A549 (cell line): ENCODE data around the gene HCAR2.
"Not testable (repeated sequence)": the region's sequence is repeated elsewhere in the genome, so short reads cannot be mapped to it uniquely, and the experiment has no call there.

ENCODE experiments used
- HEYL ChIP-seq: fragments of 250-450 bp; sonication (Bioruptor Pico); IDR thresholded peaks from 2 replicates; pipeline ENCODE4 v1.8.0; 2021; ENCODE audit warnings: mild to moderate bottlenecking, moderate library complexity
- MAFK ChIP-seq: fragments of 450-650 bp; IDR thresholded peaks from 2 replicates; pipeline ENCODE4 v1.6.1; 2014; ENCODE audit not compliant: partially characterized antibody
- SMC3 ChIP-seq: fragments of >200 bp; sonication (Bioruptor Twin); formaldehyde crosslinking; IDR thresholded peaks from 3 replicates; pipeline ENCODE4 v1.6.1; 2018; ENCODE audit warnings: inconsistent platforms
- TF ChIP-seq, protein P1 (sequence below): fragments of >200 bp; sonication (Bioruptor Twin); formaldehyde crosslinking; IDR thresholded peaks from 3 replicates; pipeline ENCODE4 v1.5.1; 2016
- TF ChIP-seq, protein P2 (sequence below): fragments of 150-350 bp; IDR thresholded peaks from 2 replicates; pipeline ENCODE4 v1.6.1; 2014; ENCODE audit warnings: low read depth, mild to moderate bottlenecking, low read length

DNA sequence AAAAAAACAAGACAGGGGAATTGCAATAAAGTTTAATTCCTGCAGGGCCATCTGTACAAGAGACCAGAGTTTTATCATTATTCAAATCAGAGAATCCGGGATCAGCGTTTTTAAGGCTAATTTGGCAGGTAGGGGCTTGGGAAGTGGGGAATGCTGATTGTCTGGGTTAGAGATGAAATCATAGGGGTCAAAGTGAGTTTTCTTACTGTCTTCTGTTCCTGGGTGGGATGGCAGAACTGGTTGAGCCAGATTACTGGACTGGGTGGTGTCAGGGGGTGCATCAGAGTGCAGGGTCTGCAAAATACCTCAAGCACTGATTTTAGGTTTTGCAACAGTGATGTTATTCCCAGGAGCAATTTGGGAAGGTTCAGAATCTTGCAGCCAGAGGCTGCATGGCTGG lies 7.2 kb upstream of the HCAR2 start:
- TF ChIP-seq, protein P1, sequence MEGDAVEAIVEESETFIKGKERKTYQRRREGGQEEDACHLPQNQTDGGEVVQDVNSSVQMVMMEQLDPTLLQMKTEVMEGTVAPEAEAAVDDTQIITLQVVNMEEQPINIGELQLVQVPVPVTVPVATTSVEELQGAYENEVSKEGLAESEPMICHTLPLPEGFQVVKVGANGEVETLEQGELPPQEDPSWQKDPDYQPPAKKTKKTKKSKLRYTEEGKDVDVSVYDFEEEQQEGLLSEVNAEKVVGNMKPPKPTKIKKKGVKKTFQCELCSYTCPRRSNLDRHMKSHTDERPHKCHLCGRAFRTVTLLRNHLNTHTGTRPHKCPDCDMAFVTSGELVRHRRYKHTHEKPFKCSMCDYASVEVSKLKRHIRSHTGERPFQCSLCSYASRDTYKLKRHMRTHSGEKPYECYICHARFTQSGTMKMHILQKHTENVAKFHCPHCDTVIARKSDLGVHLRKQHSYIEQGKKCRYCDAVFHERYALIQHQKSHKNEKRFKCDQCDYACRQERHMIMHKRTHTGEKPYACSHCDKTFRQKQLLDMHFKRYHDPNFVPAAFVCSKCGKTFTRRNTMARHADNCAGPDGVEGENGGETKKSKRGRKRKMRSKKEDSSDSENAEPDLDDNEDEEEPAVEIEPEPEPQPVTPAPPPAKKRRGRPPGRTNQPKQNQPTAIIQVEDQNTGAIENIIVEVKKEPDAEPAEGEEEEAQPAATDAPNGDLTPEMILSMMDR = not testable (repeated sequence)
- not testable (repeated sequence) for TF ChIP-seq SMC3; MAFK; HEYL (CRISPR knock-in tag)
- TF ChIP-seq, protein P2, sequence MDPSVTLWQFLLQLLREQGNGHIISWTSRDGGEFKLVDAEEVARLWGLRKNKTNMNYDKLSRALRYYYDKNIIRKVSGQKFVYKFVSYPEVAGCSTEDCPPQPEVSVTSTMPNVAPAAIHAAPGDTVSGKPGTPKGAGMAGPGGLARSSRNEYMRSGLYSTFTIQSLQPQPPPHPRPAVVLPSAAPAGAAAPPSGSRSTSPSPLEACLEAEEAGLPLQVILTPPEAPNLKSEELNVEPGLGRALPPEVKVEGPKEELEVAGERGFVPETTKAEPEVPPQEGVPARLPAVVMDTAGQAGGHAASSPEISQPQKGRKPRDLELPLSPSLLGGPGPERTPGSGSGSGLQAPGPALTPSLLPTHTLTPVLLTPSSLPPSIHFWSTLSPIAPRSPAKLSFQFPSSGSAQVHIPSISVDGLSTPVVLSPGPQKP = not testable (repeated sequence)
